GM12878 (cell line): Measurements from ENCODE around the gene SYTL2.

Source experiments
- ELK1 ChIP-seq: IDR thresholded peaks from 2 replicates; pipeline ENCODE4 v1.6.1; 2012; ENCODE audit warnings: low read depth, low read length, improper control_type of control experiment
- EP300 ChIP-seq, 2 experiments: fragments of 150-350 bp in 1 of 2; IDR thresholded peaks; 2 replicates each; pipeline ENCODE4 v1.6.1; 2011 to 2012; ENCODE audit warnings: low read depth in 2 of 2, low read length in 2 of 2, borderline replicate concordance in 1 of 2, improper control_type of control experiment in 1 of 2, inconsistent platforms in 1 of 2; ENCODE audit not compliant: control insufficient read depth in 1 of 2
- HDAC2 ChIP-seq: fragments of 200-600 bp; sonication (generic); IDR thresholded peaks from 2 replicates; pipeline ENCODE4 v1.6.1; 2017
- NFIC ChIP-seq: IDR thresholded peaks from 2 replicates; pipeline ENCODE4 v1.6.1; 2012; ENCODE audit warnings: low read depth, mild to moderate bottlenecking, inconsistent platforms, low read length, moderate library complexity
- SP1 ChIP-seq: IDR thresholded peaks from one replicate; pipeline ENCODE4 v1.6.1; 2011; ENCODE audit warnings: low read depth, low read length
- TCF12 ChIP-seq: IDR thresholded peaks from 2 replicates; pipeline ENCODE4 v1.6.1; 2011; ENCODE audit warnings: low read depth, mild to moderate bottlenecking, low read length

DNA sequence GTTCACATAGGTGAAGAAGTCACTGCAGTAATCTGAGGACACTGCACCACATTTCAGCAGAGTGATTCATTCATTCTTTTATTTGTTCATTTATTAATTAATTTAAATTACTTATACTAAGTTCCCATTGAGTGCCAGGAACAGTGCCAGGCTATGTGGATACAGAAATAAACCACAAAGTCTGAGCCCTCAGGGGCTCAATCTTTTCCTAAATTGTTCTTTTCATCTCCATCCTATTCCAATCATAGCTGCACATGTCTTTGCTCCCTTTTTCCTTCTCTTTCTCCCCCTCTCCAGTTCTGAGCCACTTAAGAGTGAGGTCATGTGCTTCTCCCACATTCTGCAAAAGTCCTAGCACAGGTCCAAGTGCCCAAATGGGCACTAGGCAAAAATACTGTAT lies 4.9 kb downstream of the SYTL2 start:
- TF ChIP-seq HDAC2 (no peak), TCF12 (no peak), ELK1 (no peak), SP1 (no peak), EP300 (IDR thresholded peaks at IDR 0.05; ENCODE audit: borderline replicate concordance in 1 of 2, control insufficient read depth in 1 of 2, low read depth in 2 of 2, low read length in 2 of 2) (no peak), NFIC (no peak)
